ENCODE data around the gene RGS3. TPM values are rescaled to one million over a fixed set of nuclear protein-coding genes. Genes with fewer than 3 reads are reported as not detected.
A peak's percentile ranks its signal among the peaks of the same experiment; 100 is the strongest.

The RGS3 gene
- total RNA-seq, 3 donors from 2014 or later, result 65.9 to 83.8 (median 70.7) TPM

DNA sequence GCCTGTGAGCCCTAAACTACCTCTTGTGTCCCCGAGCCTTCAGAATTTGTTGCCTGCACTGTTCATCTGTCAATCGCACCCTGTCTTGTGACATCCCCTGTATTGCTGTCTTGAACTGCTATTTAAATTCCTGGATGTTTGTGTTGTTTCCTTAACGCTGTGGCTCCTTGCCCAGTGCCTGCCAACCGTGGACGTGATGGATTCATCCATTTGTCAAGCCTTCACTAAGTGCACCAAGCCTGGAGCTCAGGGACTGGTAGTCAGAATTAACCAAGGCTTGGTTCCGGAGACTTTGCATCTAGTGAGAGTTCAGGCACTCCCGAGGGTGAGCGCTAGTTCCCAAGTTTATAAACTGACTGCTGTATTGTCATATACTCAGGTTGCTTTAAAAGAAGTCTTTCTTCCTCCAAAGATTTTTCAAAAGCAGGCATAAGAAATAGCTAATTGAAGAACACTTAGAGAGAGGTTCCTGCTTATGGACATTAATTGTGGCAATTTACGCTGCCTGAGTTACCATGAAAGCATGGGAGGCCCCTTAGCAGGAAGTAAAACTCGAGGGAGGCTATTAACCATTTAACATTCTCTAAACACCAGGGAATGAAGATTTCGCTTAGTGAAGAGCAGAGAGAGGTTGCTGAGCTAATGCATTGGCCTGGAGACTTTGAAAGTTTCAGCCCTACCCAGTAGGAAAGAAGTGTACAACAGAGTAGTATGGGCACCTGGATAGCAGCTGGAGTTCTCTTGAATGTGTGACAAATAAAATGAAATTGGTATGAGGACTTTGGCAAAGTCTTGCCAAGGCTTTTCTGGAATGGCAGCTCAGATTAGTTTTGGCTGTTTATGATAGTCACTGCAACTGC lies 29.0 kb downstream of the RGS3 start:
- Histone ChIP-seq H3K4me3 (no peak overlapping the region), H3K9me3 (no peaks in the 10 kb centered on the region), H3K4me1 (ENCODE audit: low read depth) (no peaks in the 10 kb centered on the region), H3K36me3 (ENCODE audit: low read depth) (no peaks in the 10 kb centered on the region)
- TF ChIP-seq, protein P1, sequence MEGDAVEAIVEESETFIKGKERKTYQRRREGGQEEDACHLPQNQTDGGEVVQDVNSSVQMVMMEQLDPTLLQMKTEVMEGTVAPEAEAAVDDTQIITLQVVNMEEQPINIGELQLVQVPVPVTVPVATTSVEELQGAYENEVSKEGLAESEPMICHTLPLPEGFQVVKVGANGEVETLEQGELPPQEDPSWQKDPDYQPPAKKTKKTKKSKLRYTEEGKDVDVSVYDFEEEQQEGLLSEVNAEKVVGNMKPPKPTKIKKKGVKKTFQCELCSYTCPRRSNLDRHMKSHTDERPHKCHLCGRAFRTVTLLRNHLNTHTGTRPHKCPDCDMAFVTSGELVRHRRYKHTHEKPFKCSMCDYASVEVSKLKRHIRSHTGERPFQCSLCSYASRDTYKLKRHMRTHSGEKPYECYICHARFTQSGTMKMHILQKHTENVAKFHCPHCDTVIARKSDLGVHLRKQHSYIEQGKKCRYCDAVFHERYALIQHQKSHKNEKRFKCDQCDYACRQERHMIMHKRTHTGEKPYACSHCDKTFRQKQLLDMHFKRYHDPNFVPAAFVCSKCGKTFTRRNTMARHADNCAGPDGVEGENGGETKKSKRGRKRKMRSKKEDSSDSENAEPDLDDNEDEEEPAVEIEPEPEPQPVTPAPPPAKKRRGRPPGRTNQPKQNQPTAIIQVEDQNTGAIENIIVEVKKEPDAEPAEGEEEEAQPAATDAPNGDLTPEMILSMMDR (IDR thresholded peaks at IDR 0.05), result no peak
- peak; percentile 52 for ATAC-seq
- intact Hi-C loops (cut with DNase I, micrococcal nuclease), result no loop called here
- DNase-seq, result no peak

DNA sequence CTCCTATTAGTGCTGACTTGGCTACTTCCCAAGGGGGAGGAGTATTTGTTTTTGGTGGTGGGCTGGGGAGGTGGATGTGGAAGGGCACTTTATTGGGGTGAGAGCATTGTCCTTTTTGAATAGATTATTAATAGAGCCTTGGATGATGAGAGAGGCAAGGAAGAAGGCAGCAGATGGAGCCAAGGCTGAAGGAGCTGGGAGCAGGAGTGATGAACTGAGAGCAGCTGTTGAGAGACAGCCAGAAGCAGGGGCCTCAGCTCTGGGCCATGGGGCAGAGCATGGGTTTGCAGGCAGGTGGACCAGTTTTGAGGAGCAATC lies 29.6 kb downstream of the RGS3 start:
- intact Hi-C loops (cut with DNase I, micrococcal nuclease), result no loop called here
- no peaks in the 10 kb centered on the region for H3K9me3 ChIP-seq
- TF ChIP-seq, protein P1 (IDR thresholded peaks at IDR 0.05), result no peak
- no peaks in the 10 kb centered on the region for H3K36me3 ChIP-seq (ENCODE audit: low read depth)
- ATAC-seq (no peak), DNase-seq (no peak)
- H3K4me1 ChIP-seq (ENCODE audit: low read depth), result no peaks in the 10 kb centered on the region
- no peak overlapping the region for H3K4me3 ChIP-seq

DNA sequence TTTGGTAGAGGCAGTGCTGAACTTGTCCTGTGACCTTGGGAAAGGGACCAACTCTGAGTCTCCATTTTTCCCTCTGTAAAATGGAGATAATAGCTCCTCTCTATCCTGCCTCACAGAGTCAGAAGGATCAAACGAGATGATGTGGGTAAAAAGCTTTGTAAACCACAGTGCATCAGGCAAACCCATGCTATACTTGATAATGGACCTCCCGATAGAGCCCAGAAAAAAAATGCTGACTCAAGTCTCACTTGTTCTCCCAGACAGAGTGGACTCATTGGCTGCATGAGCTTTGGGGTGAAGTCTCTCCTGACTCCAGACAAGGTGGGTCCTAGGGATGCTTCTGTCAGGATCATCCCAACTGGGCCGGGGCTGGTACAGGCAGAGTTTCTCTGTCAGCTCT lies 32.0 kb downstream of the RGS3 start:
- Histone ChIP-seq H3K4me3 (no peak overlapping the region), H3K36me3 (ENCODE audit: low read depth) (no peaks in the 10 kb centered on the region), H3K4me1 (ENCODE audit: low read depth) (no peaks in the 10 kb centered on the region), H3K9me3 (no peaks in the 10 kb centered on the region)
- intact Hi-C loops (cut with DNase I, micrococcal nuclease), result no loop called here
- ATAC-seq (no peak), DNase-seq (no peak)
- TF ChIP-seq, protein P1 (IDR thresholded peaks at IDR 0.05), result no peak

DNA sequence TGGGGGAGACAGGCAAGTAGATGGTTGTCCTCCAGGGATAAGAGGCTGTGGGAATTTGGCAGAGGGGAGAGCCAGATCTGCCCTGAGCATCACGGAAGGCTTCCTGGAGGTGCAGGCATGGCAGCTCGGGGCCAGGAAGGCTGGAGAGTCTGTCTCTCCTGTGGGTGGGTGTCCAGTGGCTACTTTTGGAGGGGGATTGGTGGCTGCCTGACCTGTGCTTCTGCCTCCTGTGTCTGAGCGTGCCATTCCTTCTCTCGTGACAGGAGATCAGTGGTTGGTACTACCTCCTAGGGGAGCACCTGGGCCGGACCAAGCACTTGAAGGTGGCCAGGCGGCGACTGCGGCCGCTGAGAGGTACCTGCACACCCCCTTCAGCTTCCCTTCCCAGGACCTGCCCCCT lies 33.5 kb downstream of the RGS3 start:
- H3K4me3 ChIP-seq, result no peak overlapping the region
- no peak for DNase-seq

DNA sequence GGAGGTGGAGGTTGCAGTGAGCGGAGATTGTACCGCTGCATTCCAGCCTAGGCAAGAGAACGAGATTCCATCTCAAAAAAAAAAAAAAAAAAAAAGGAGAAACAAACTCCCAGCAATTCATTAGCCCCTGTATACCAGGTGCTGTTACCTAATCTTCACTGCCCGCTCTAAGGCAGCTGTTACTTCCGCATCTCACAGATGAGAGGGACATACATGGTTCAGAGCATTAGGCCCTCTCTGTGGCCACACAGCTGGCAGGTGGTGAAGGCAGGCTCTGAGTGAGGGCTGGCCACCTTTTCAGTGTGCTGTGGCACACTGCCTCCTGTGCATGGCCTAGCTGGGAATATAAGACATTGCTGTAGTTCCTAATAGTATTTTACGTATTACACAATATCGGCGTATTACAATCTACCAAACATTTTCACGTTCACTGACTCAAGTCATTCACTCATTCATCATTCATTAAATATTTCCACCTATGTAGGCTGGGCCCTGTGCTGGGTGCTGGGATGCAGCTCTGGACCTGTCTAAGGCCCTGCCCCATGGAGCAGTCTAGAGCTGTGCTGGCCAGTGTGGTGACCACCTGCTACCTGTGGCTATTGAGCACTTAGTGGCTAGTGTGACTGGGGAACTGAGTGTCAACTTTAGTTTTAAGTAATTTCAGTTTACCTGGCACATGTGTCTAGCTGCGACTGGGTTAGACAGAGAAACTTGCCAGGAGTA lies 35.8 kb downstream of the RGS3 start:
- TF ChIP-seq, protein P1 (IDR thresholded peaks at IDR 0.05), result no peak
- H3K4me3 ChIP-seq, result no peak overlapping the region
- H3K4me1 ChIP-seq (ENCODE audit: low read depth), result peaks cover 3% of the 10 kb centered on the region
- DNase-seq (no peak), ATAC-seq (no peak)
- H3K36me3 ChIP-seq (ENCODE audit: low read depth), result no peaks in the 10 kb centered on the region
- H3K9me3 ChIP-seq, result no peaks in the 10 kb centered on the region
- intact Hi-C loops (cut with DNase I, micrococcal nuclease), result no loop called here

More for the DNA sequence above, 33.5 kb downstream of the RGS3 start:
- Histone ChIP-seq H3K4me1 (ENCODE audit: low read depth) (no peaks in the 10 kb centered on the region), H3K9me3 (no peaks in the 10 kb centered on the region), H3K36me3 (ENCODE audit: low read depth) (no peaks in the 10 kb centered on the region)
- TF ChIP-seq, protein P1 (IDR thresholded peaks at IDR 0.05), result no peak
- no peak for ATAC-seq
- intact Hi-C loops (cut with DNase I, micrococcal nuclease), result no loop called here
